Bone marrow (tissue), 2 donors: ENCODE measurements around the gene AKAP12.
"Not testable (repeated sequence)": the region's sequence is repeated elsewhere in the genome, so short reads cannot be mapped to it uniquely, and the experiment has no call there.

ENCODE experiments used
- DNase-seq, 2 donors: peaks; one replicate each; lab custom pipeline; 2025; lab: John Stamatoyannopoulos, UW

Gene AKAP12

GRCh38 chr6:151341476-151342195 is 101.9 kb downstream of the AKAP12 start:
- DNase-seq = no peak

- not testable (repeated sequence) for DNase-seq
Measured at GRCh38 chr6:151342750-151343149, 103.0 kb downstream of the AKAP12 start.

- no peak for DNase-seq
Measured at GRCh38 chr6:151349651-151350270, 110.0 kb downstream of the AKAP12 start.

GRCh38 chr6:151350442-151351145 is 110.8 kb downstream of the AKAP12 start:
- no peak for DNase-seq

GRCh38 chr6:151351146-151351700 is 111.5 kb downstream of the AKAP12 start:
- no peak for DNase-seq

GRCh38 chr6:151351731-151352130 is 112.0 kb downstream of the AKAP12 start:
- no peak for DNase-seq

DNA sequence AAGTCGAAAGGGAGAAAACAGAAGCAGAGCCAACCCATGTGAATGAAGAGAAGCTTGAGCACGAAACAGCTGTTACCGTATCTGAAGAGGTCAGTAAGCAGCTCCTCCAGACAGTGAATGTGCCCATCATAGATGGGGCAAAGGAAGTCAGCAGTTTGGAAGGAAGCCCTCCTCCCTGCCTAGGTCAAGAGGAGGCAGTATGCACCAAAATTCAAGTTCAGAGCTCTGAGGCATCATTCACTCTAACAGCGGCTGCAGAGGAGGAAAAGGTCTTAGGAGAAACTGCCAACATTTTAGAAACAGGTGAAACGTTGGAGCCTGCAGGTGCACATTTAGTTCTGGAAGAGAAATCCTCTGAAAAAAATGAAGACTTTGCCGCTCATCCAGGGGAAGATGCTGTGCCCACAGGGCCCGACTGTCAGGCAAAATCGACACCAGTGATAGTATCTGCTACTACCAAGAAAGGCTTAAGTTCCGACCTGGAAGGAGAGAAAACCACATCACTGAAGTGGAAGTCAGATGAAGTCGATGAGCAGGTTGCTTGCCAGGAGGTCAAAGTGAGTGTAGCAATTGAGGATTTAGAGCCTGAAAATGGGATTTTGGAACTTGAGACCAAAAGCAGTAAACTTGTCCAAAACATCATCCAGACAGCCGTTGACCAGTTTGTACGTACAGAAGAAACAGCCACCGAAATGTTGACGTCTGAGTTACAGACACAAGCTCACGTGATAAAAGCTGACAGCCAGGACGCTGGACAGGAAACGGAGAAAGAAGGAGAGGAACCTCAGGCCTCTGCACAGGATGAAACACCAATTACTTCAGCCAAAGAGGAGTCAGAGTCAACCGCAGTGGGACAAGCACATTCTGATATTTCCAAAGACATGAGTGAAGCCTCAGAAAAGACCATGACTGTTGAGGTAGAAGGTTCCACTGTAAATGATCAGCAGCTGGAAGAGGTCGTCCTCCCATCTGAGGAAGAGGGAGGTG is 112.9 kb downstream of the AKAP12 start:
- DNase-seq = no peak

- DNase-seq = no peak
Measured at GRCh38 chr6:151353795-151354194, 114.0 kb downstream of the AKAP12 start.

DNA sequence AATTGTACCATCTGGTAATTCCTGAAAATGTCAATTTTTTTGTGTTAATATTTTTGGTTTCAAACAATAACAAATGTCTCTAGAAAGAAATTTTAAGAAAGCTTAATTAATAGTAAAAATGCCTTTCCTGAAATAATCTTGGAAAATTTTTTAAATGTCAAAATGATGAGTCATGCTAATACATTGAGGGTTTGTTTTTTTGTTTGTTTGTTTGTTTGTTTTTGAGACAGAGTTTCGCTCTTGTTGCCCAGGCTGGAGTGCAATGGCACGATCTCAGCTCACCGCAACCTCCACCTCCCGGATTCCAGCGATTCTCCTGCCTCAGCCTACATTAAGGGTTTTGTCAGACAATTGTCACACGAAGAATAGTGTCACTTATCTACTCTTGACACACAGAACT is 117.2 kb downstream of the AKAP12 start:
- DNase-seq = not testable (repeated sequence)

GRCh38 chr6:151357758-151358436 is 118.1 kb downstream of the AKAP12 start:
- no peak for DNase-seq

GRCh38 chr6:151358475-151358874 is 118.7 kb downstream of the AKAP12 start:
- DNase-seq = no peak

- no peak for DNase-seq
Measured at GRCh38 chr6:151359486-151359885, 119.7 kb downstream of the AKAP12 start.

GRCh38 chr6:151365233-151365632 is 125.5 kb downstream of the AKAP12 start:
- no peak for DNase-seq

GRCh38 chr6:151370509-151371078 is 130.8 kb downstream of the AKAP12 start:
- no peak for DNase-seq

DNA sequence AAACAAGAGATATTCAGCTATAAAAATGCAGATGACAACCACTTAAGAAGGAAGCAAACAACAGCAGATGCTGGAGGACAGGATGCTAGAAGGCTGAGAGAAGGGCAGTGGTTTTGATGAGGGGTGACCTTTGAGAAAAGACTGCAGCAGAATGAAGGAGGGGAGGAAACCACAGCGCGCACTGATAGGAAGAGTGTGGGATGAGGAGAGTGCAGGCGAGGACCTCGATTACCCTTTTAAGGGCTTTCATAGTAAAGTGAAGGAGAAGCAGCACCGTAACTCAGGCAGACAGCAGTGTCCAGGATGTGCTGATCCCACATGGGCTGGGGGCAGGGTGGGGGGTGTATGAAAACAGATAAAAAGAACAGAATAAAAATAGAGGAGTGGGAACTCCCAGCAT is 132.4 kb downstream of the AKAP12 start:
- DNase-seq = no peak

DNA sequence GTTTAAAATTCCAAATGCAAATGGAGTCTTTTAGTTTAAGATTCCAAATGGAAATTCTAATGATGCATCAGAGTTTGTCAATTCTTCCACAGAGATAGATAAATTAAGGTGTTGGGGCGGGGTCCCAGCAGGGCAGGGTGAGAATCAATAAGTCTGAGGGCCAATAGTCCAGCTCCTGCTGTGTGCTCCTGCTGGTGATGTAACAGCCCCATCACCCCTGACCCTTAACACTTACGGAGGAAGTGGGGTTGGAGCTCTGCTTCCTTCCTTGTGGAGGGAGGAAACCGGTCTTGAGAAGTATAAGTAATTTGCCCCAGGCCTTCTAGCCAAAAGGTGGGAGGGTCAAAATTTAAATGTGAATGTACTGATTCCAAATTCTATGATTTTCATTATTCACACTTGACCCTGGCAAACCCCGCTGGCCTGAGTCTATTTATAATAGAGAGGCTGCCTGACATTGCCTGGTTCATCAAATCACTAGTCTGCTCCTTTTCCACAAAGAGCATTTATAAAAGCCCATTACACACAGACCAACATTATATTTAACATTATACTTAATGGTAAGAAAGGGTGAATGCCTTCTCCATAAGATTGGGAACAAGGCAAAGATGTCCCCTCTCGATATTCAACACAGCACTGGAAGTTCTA is 134.4 kb downstream of the AKAP12 start:
- no peak for DNase-seq

GRCh38 chr6:151375833-151376232 is 136.1 kb downstream of the AKAP12 start:
- no peak for DNase-seq

GRCh38 chr6:151376440-151376839 is 136.7 kb downstream of the AKAP12 start:
- no peak for DNase-seq

DNA sequence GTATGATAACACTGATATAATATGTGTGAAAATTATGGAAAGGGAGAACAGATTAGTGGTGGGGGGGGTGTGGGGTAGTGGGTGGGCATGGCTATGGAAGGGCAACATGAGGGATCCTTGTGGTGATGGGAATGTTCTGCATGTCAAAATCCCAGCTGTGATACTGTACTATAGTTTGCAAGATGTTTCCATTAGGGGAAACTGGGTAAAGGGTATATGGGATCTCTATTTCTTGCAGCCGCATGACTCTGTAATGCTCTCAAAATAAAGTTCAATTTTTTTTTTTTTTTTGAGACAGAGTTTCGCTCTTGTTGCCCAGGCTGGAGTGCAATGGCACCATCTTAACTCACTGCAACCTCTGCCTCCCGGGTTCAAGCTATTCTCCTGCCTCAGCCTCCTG is 137.3 kb downstream of the AKAP12 start:
- no peak for DNase-seq
